CD4-positive, alpha-beta T cell treated with Interleukin-21 for 1 hour (primary cell): ENCODE data around the gene ZNF792.
A peak's percentile ranks its signal among the peaks of the same experiment; 100 is the strongest.
"Not testable (repeated sequence)": the region's sequence is repeated elsewhere in the genome, so short reads cannot be mapped to it uniquely, and the experiment has no call there.

ENCODE experiments used
- DNase-seq: peaks from one replicate; pipeline ENCODE4 v3.0.0-alpha.2; 2020

ZNF792 gene

GRCh38 chr19:34998777-34999497, 34.9 kb upstream of the ZNF792 start:
- DNase-seq = no peak

- DNase-seq = not testable (repeated sequence)
These were observed 34.2 kb upstream of the ZNF792 start for GRCh38 chr19:34998224-34998623.

DNA sequence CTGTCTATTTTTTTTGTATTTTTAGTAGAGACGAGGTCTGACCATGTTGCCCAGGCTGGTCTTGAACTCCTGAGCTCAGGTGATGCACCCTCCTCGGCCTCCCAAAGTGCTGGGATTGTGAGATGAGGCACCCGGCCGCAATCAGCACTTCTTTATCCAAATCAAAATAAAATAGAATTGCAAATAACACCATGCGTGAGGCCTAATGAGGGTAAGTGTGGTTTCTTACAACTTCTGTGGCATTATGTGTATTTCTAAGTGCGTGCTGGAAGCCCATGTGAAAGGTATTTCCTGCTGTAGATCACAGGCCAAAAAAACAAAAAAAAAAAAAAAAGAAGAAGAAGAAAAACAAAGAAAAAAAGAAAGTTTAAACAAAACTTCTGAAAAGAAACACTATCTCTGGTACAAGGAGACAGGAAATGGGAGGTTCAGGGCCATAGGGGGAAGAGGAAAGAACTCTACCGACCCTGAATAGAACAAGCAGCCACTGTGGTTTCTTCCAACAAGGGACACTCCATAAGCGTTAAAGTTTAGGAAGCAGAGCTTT, 33.1 kb upstream of the ZNF792 start:
- DNase-seq = peak; percentile 48

- DNase-seq = no peak
These were observed 31.5 kb upstream of the ZNF792 start for GRCh38 chr19:34995551-34995950.

DNA sequence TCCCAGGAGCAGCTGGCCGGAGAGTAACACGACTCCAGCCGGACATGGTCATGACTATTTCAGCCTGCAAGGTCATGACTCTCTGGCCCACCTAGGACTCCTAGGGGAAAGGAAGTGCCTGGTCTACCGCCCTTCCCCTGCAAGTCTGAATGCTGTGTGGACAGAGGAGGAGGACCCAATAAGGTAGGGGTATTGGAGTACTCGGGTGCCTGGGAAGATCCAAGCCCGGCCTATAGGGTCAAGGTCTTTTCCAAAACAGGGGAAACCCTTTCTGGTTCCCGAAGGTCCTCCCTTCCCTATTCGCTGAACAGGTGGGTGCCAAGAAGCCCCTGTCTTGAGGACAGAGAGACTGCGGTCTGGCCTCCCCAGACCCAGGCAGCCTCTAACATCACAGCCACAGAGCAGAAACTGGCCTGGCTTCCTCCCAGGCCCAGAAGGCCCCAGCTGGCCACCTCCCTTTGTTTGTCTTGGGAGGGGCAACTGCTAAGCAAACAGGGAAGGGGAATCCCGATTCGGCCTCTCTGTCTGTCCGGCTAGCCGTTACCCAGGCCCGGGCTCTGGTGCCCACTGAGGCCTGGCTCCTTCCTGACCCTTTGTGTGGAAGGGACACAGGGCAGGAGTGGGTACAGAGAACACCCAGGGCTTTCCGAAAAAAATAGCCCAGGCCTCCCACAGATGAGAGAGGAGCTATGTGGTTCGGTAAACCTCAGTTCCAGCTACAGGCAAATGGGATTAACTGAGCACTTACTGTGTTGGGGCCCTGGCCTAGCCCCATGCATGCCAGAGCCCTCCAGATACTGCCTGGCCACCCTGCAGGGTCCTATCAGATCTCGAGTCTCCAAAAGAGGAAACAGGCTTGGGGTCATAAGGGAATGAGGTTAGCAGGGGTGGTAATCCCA, 30.9 kb upstream of the ZNF792 start:
- no peak for DNase-seq

GRCh38 chr19:34994286-34994642, 30.2 kb upstream of the ZNF792 start:
- DNase-seq = no peak

- not testable (repeated sequence) for DNase-seq
These were observed 28.6 kb upstream of the ZNF792 start for GRCh38 chr19:34992582-34992981.

GRCh38 chr19:34991542-34992333, 27.7 kb upstream of the ZNF792 start:
- no peak for DNase-seq

GRCh38 chr19:34990578-34991192, 26.7 kb upstream of the ZNF792 start:
- DNase-seq = no peak

GRCh38 chr19:34989298-34989697, 25.3 kb upstream of the ZNF792 start:
- no peak for DNase-seq

DNA sequence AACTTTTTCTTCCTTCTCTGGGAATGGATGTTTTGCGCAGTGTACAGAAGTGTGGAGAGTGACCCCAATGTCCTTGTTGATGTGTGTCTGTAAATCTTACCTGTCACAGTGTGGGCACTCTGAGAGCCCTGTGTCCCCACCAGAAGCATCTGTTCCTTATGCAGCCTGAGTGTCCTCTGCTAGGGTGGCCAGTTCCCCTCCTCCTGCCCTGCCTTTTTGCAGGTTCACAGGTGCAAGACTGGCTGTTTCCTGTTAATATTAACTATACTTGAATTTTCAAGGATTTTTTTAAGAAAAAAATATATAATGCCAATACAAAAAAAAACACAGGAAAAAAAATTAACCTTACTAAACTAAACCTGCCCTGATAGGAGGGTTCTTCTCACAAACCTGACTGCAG, 24.1 kb upstream of the ZNF792 start:
- DNase-seq = no peak

DNA sequence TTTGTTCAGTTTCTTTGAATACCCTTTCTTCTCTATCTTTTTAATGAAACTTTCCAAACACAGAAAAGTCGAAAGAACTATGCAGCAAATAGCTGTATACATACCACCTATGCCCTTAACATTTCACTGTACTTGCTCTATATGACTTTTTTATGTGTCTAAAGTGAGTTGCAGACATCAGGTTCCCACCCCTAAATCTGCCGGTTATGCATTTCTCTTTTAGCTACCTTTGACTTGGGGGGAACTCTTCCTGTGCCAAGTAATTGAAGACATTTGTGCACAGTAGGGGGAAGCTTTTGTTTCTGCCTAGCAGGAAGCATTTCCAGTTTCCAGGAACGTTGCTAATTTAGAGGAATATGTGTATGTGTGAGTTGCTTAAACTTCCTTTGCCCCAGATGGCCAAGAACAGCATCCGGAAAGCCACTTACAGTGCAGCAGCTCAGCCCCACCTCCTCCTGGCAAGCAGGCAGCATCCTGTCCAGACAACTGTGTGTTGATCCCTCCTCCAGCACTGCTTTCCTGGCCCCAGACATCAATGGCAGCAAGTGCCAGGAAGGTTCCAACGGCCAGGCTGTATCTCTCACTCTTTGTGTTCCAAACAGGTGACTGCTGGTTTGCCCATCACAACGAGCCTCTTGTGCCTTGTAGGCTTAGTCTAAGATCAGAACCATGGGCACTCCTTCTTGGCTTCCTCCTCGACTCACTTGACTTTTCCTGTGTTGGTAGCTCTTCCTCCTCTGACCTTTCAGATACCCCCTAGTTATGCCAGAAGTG, 21.4 kb upstream of the ZNF792 start:
- DNase-seq = no peak

DNA sequence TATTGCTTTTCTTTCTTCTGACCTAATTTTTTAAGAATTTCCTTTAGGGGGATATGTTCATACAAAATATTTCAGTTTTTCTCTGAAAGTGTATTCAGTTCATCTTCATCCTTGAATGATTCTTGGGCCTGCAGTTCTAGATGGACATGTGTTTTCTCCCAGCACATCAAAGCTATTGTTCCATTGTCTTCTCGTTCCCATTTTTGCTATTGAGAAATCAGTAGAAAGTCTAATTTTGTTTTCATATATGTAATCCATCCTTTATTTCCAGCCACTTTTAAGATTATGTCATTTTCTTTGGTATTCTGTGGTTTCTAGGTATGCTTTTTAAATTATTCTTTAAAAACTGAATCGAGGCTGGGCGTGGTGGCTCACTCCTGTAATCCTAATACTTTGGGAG, 20.3 kb upstream of the ZNF792 start:
- DNase-seq = no peak

DNA sequence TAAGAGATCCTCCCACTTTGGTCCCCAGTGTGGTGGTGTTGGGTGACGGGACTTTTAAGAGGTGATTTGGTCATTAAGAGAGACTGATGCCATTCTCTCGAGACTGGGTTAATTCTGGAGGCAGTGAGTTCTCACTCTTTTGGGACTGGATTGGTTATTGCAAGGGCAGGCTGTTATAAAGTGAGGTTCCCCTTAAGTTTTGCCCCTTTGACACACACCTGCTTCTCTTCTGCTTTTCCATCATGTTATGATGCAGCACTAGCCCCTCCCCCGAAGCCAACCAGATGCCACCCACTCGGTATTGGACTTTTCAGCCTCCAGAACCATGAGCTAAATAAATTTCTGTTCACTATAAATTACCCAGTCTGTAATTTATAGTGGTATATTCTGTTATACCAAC, 19.8 kb upstream of the ZNF792 start:
- DNase-seq = no peak

GRCh38 chr19:34982275-34982674, 18.2 kb upstream of the ZNF792 start:
- no peak for DNase-seq

GRCh38 chr19:34979819-34980640, 16.0 kb upstream of the ZNF792 start:
- no peak for DNase-seq

- DNase-seq = no peak
These were observed 12.6 kb upstream of the ZNF792 start for GRCh38 chr19:34976611-34977010.

DNA sequence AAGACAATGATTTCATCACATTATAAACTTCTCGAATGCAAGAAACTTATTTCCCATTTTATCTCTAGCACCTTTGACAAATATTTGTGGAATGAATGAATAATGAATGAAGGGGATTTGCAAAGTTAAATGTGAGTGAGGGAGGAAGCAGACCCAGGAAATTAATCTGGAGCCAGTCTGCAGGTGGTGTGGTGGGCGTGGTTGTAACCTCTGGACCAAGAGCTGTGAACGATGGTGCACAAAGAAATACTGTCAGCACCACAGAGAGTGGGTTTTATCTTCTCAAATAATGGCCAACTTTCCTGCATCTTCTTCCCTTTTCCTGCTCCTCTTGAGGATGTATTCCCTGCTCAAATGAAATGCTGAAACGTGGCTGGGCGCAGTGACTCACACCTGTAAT, 11.0 kb upstream of the ZNF792 start:
- DNase-seq = no peak

GRCh38 chr19:34974646-34975045, 10.6 kb upstream of the ZNF792 start:
- no peak for DNase-seq

DNA sequence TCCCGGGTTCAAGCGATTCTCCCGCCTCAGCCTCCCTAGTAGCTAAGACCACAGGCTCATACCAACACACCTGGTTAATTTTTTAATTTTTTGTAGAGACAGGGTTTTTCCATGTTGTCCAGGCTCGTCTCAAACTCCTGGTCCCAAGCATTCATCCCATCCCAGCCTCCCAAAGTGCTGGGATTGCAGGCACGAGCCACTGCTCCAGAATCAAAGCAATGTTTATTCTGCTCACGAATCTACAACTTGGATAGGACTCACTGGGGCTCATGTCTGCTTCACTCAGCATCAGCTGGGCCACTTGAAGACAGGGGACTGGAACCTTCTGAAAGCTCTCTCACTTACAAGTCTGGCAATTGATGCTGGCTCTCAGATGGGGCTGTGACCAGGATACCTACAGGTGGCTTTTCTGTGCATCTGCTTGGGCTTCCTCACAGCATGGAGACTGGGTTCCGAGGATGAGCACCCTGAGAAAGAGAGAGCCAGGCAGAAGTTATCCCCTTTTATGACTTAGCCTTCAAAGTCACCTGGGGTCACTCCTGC, 8.2 kb upstream of the ZNF792 start:
- no peak for DNase-seq
